LNCAP (cell line): ENCODE results near the gene TBC1D4.

ENCODE experiments used
- TF ChIP-seq, protein P1 (sequence below): fragments of 450-650 bp; IDR thresholded peaks from 2 replicates; pipeline ENCODE4 v1.5.1; 2017; ENCODE audit warnings: mild to moderate bottlenecking

Gene TBC1D4

DNA sequence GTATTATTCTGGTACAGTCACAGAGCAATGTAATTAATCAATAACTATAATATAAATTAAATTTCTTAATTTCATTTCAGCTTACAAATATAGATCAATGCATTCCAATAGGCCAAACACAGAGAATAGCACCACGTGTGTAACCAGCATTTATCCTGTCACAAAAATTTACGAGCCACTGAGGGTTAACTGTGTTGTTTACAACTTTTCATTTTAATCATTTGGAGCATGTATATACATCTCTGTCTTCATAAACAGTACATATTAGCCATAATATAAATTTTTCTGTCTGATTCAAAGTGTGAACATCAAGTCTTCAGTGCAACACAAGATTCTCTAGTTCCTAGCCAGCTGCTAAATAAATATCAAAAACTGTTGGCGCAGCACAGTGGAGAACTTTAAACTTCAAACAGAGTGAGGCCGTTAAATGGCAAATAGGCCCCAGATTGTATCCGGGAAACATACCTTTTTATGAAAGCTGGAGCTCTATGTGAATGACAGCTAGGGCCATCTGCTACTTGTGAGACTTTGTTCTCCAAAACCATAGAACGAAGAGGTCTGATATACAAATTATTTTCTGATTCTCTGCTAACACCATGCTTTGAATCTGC, 105.1 kb downstream of the TBC1D4 start:
- TF ChIP-seq, protein P1, sequence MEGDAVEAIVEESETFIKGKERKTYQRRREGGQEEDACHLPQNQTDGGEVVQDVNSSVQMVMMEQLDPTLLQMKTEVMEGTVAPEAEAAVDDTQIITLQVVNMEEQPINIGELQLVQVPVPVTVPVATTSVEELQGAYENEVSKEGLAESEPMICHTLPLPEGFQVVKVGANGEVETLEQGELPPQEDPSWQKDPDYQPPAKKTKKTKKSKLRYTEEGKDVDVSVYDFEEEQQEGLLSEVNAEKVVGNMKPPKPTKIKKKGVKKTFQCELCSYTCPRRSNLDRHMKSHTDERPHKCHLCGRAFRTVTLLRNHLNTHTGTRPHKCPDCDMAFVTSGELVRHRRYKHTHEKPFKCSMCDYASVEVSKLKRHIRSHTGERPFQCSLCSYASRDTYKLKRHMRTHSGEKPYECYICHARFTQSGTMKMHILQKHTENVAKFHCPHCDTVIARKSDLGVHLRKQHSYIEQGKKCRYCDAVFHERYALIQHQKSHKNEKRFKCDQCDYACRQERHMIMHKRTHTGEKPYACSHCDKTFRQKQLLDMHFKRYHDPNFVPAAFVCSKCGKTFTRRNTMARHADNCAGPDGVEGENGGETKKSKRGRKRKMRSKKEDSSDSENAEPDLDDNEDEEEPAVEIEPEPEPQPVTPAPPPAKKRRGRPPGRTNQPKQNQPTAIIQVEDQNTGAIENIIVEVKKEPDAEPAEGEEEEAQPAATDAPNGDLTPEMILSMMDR = no peak

DNA sequence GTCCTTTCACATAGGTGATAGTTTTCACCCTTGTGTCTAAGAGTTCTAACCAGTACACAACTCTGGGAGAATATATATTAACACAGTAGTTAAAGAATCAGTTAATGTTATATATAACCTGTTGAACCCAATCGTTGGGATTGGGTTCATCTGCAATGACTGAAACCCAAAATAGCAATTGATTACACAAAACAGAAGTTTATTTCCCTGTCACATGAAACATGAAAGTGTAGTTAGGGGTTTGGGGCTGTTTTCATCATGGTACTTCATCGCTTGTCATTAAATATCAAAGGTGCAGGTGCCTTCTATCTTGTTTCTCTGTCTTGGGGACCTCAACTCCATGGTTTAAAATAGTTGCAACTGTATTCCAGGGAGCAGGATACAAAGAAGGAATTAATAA, 106.6 kb downstream of the TBC1D4 start:
- TF ChIP-seq, protein P1 = no peak

DNA sequence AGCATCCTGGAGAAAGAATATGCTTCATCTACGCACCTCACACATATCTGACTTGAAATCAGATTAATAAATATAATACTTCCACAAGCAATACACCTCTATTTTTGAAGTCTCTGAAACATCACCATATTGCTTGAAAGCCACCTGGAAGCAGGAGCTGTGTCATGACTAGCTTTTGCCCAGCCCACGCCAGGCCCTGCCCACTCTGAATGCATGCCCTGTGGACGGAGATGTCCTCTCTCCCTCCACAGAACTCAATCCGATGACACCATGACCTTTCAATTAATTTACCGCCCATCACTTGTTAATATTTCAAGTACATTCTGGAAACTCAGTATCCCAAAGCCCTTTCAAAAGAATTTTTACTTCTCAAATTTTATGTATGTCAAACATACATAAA, 108.0 kb downstream of the TBC1D4 start:
- TF ChIP-seq, protein P1 = no peak

DNA sequence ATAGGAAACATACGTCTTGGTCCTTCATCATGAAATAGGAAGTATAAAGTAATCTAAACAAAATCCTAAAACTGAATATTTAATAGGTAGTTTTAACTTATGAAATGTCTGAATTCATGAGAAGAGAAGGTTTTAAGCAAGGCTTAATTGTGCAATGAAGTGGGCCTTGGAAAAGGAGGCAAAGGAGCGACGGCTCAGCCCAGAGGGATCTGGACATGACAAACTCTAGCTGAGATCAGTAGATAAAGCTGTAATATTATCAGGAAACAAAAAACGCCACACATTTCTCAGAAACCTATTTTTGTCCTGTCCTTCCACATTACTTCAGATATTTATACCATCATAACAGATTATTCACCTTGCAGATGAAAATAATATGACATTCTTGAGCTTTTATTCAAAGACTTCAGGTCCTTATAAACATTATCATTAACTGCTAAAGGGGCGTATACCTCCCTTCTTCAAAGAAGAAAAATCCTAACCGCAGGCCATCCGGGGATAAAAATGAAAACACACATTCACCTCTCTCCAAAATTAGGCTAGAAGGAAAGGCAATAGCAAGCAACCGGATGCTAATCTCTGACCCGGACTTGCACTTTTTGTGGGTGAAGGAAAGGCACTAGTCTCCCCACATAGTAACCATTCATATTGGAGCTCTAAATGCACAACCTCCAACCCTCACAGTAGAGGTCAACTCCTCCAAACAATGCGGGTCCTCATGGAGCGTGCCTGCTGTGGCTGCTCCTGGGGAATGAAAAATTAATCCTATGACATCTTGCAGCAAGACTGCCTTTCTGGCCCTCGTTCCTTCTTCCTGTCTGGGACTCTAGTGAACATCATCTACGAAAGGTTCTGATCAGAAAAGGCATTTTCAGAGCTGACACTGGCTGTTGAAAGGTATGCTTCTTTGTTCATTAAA, 108.8 kb downstream of the TBC1D4 start:
- TF ChIP-seq, protein P1 = no peak

DNA sequence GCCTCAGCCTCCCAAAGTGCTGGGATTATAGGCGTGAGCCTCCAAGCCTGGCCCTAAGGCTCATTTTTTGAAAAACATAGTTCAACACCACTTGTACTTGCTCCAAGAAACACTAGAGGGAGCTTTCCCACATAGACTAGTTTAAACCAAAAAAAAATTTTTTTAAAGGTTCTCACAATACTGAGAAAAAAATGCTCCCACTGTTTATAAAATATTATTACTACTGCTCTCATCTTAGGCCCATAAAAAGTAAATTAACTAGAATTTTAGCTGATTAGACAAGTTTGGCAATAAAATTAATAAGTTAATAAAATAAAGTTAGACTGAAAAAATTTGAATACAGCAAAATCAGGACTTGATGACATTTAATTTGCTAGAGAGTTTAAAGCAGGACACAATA, 109.5 kb downstream of the TBC1D4 start:
- TF ChIP-seq, protein P1 = peak; percentile 24; the same call in 1 of the 2 replicates

DNA sequence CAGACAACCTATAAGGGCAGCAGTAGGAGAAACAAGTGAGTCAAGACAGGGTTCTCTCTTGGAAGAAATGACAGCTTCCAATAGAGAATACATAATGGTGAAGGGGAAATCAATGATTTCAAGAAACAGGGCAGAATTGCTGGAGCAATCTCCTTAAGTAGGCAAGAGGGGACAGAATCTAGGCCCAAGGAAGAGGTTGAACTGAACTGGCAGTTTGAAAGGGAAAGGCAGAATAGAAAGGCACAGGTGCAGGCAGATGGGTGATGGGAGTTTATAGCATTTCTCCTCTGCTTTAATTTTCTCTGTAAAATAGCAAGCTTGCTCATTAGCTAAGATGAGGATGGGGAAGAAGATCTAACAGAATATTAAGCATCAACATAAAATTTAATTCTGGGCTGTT, 110.8 kb downstream of the TBC1D4 start:
- TF ChIP-seq, protein P1 = no peak

DNA sequence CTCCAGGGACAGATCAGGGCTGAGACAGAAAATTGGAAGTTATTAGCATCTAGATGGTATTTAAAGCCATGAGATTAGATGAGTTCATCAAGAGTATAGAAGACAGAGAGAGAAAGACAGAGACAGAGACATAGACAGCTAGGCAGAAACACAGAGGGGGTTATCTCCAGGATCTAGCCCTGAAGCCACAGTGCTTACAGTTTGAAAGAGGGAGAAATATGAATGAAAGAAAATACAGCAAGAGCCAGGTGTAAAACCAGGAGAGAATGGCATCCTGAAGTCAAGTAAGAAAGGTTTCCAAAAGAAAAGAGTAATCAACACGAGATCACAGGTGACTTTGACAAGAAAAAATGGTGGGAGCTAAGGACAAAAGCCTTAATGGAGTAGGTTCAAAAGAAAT, 111.2 kb downstream of the TBC1D4 start:
- TF ChIP-seq, protein P1 = no peak
